WTC11 (cell line): ENCODE results near the gene CGNL1. TPM values are rescaled to one million over a fixed set of nuclear protein-coding genes. Genes with fewer than 3 reads are reported as not detected.

ENCODE experiments used
- ATAC-seq: fragments of 200-7000 bp; cut with Tn5 transposase; 2 replicates; pipeline ENCODE4 v1.10.0; 2021; ENCODE audit warnings: mild to moderate bottlenecking, moderate library complexity
- CTCF ChIA-PET: fragments of 300-600 bp; sonication (Branson Sonifier 250); formaldehyde crosslinking; loops from one replicate; lab custom pipeline; 2021; ENCODE audit warnings: antibody characterized with exemption; lab: Charles Lee
- POLR2A ChIA-PET: fragments of 350-600 bp; sonication (Branson Sonifier 250); formaldehyde crosslinking; loops from one replicate; lab custom pipeline; 2021; ENCODE audit warnings: antibody characterized with exemption; lab: Charles Lee
- DNase-seq: peaks from one replicate; pipeline ENCODE4 v3.0.0; 2021; ENCODE audit warnings: low spot score
- H3K27ac Mint-ChIP-seq: 2 replicates; pipeline ENCODE4 v1.8.0; 2021; ENCODE audit warnings: mixed read lengths
- H3K27me3 Mint-ChIP-seq: 2 replicates; pipeline ENCODE4 v1.8.0; 2021; ENCODE audit warnings: low read depth, mild to moderate bottlenecking, moderate library complexity, mixed read lengths
- H3K36me3 Mint-ChIP-seq: 2 replicates; pipeline ENCODE4 v1.8.0; 2021; ENCODE audit warnings: mixed read lengths
- H3K4me1 Mint-ChIP-seq: 2 replicates; pipeline ENCODE4 v1.8.0; 2022; ENCODE audit warnings: mixed read lengths
- H3K4me3 Mint-ChIP-seq: 2 replicates; pipeline ENCODE4 v1.8.0; 2021; ENCODE audit warnings: mild to moderate bottlenecking, moderate library complexity, mixed read lengths
- H3K9me3 Mint-ChIP-seq: 2 replicates; pipeline ENCODE4 v1.8.0; 2021; ENCODE audit warnings: mixed read lengths
- AFF4 ChIP-seq: sonication (generic); formaldehyde crosslinking; IDR thresholded peaks from 2 replicates; pipeline ENCODE4 v1.8.1; 2023; ENCODE audit warnings: mild to moderate bottlenecking, missing genetic modification reagents, borderline replicate concordance
- CBFB ChIP-seq: sonication (generic); formaldehyde crosslinking; IDR thresholded peaks from 2 replicates; pipeline ENCODE4 v1.8.1; 2022; ENCODE audit warnings: mild to moderate bottlenecking, low read depth, missing genetic modification reagents
- CREM ChIP-seq: sonication (generic); formaldehyde crosslinking; IDR thresholded peaks from 2 replicates; pipeline ENCODE4 v1.8.1; 2022; ENCODE audit warnings: mild to moderate bottlenecking, missing genetic modification reagents, moderate library complexity
- EMX1 ChIP-seq: fragments of 250-450 bp; sonication (Bioruptor Pico); IDR thresholded peaks from 2 replicates; pipeline ENCODE4 v1.8.0; 2021; ENCODE audit warnings: mild to moderate bottlenecking
- ERG ChIP-seq: fragments of 250-450 bp; sonication (Bioruptor Pico); IDR thresholded peaks from 2 replicates; pipeline ENCODE4 v1.8.0; 2021; ENCODE audit warnings: mild to moderate bottlenecking
- FOXP1 ChIP-seq: sonication (generic); formaldehyde crosslinking; IDR thresholded peaks from 2 replicates; pipeline ENCODE4 v1.8.0; 2022; ENCODE audit warnings: missing genetic modification reagents, mild to moderate bottlenecking, moderate library complexity, borderline replicate concordance
- KAT7 ChIP-seq: sonication (generic); formaldehyde crosslinking; IDR thresholded peaks from 2 replicates; pipeline ENCODE4 v1.8.1; 2023; ENCODE audit warnings: missing genetic modification reagents, mild to moderate bottlenecking, borderline replicate concordance
- MYBL2 ChIP-seq: sonication (generic); formaldehyde crosslinking; IDR thresholded peaks from 2 replicates; pipeline ENCODE4 v1.8.1; 2023; ENCODE audit warnings: mild to moderate bottlenecking, moderate library complexity, missing genetic modification reagents
- NFE2L1 ChIP-seq: sonication (generic); formaldehyde crosslinking; IDR thresholded peaks from 2 replicates; pipeline ENCODE4 v1.8.1; 2023; ENCODE audit warnings: missing genetic modification reagents
- SMAD3 ChIP-seq: sonication (generic); formaldehyde crosslinking; IDR thresholded peaks from 2 replicates; pipeline ENCODE4 v1.8.0; 2022; ENCODE audit warnings: missing genetic modification reagents, mild to moderate bottlenecking, borderline replicate concordance
- TEAD1 ChIP-seq: sonication (generic); formaldehyde crosslinking; IDR thresholded peaks from 2 replicates; pipeline ENCODE4 v1.8.0; 2022; ENCODE audit warnings: mild to moderate bottlenecking, missing genetic modification reagents
- ZBTB21 ChIP-seq: sonication (generic); formaldehyde crosslinking; IDR thresholded peaks from 2 replicates; pipeline ENCODE4 v1.8.1; 2023; ENCODE audit warnings: mild to moderate bottlenecking, missing genetic modification reagents, borderline replicate concordance
- ZNF138 ChIP-seq: sonication (generic); formaldehyde crosslinking; conservative IDR thresholded peaks from 2 replicates; pipeline ENCODE4 v1.8.1; 2022; ENCODE audit warnings: mild to moderate bottlenecking, moderate library complexity, missing genetic modification reagents
- ZNF263 ChIP-seq: sonication (generic); formaldehyde crosslinking; IDR thresholded peaks from 2 replicates; pipeline ENCODE4 v1.8.1; 2022; ENCODE audit warnings: low read depth, mild to moderate bottlenecking, moderate library complexity, missing genetic modification reagents
- ZNF317 ChIP-seq: sonication (generic); formaldehyde crosslinking; IDR thresholded peaks from 2 replicates; pipeline ENCODE4 v1.8.1; 2023; ENCODE audit warnings: low read depth, mild to moderate bottlenecking, moderate library complexity, missing genetic modification reagents, borderline replicate concordance
- total RNA-seq: library from RNA; stranded (reverse); gene quantifications from 3 replicates; pipeline ENCODE4 v1.2.3, GENCODE V29; 2021
- TF ChIP-seq, protein P1 (sequence below): fragments of 250-450 bp; sonication (Bioruptor Pico); IDR thresholded peaks from 2 replicates; pipeline ENCODE4 v1.9.0; 2021; ENCODE audit warnings: mild to moderate bottlenecking, borderline replicate concordance
- TF ChIP-seq, protein P2 (sequence below): fragments of 250-450 bp; sonication (Bioruptor Pico); IDR thresholded peaks from 2 replicates; pipeline ENCODE4 v2.1.2; 2022; ENCODE audit warnings: mild to moderate bottlenecking, moderate library complexity
- TF ChIP-seq, protein P3 (sequence below): sonication (generic); formaldehyde crosslinking; IDR thresholded peaks from 2 replicates; pipeline ENCODE4 v1.8.0; 2023; ENCODE audit warnings: missing genetic modification reagents, mild to moderate bottlenecking, borderline replicate concordance
- TF ChIP-seq, protein P4 (sequence below): sonication (generic); formaldehyde crosslinking; IDR thresholded peaks from 2 replicates; pipeline ENCODE4 v1.8.1; 2022; ENCODE audit warnings: low read depth, mild to moderate bottlenecking, moderate library complexity, missing genetic modification reagents, borderline replicate concordance

The CGNL1 gene
- total RNA-seq, 1 experiment from 2014 or later: 57.3 TPM

GRCh38 chr15:57510647-57511046 lies 134.3 kb downstream of the CGNL1 start (continued):
- TF ChIP-seq MYBL2 (CRISPR knock-in tag): no peak
- TF ChIP-seq CBFB (CRISPR knock-in tag): no peak
- no peak for TF ChIP-seq ZBTB21

GRCh38 chr15:57516327-57517029 lies 140.2 kb downstream of the CGNL1 start:
- Mint-ChIP-seq H3K4me1 (no peaks in the 10 kb centered on the region), H3K27ac (peak overlapping the region; percentile 81; the same call in 1 of the 2 replicates), H3K27me3 (no peaks in the 10 kb centered on the region), H3K4me3 (no peak overlapping the region), H3K36me3 (peaks cover 35% of the 10 kb centered on the region), H3K9me3 (no peaks in the 10 kb centered on the region)
- TF ChIP-seq KAT7 (CRISPR knock-in tag) (no peak), ZNF138 (CRISPR knock-in tag) (no peak), NFE2L1 (CRISPR knock-in tag) (no peak), FOXP1 (no peak), ZNF263 (CRISPR knock-in tag) (no peak), CREM (CRISPR knock-in tag) (no peak), TEAD1 (CRISPR knock-in tag) (no peak), EMX1 (CRISPR knock-in tag) (no peak), AFF4 (CRISPR knock-in tag) (no peak), MYBL2 (CRISPR knock-in tag) (no peak), ERG (CRISPR knock-in tag) (no peak), SMAD3 (CRISPR knock-in tag) (no peak), ZNF317 (no peak)
- TF ChIP-seq, protein P1, sequence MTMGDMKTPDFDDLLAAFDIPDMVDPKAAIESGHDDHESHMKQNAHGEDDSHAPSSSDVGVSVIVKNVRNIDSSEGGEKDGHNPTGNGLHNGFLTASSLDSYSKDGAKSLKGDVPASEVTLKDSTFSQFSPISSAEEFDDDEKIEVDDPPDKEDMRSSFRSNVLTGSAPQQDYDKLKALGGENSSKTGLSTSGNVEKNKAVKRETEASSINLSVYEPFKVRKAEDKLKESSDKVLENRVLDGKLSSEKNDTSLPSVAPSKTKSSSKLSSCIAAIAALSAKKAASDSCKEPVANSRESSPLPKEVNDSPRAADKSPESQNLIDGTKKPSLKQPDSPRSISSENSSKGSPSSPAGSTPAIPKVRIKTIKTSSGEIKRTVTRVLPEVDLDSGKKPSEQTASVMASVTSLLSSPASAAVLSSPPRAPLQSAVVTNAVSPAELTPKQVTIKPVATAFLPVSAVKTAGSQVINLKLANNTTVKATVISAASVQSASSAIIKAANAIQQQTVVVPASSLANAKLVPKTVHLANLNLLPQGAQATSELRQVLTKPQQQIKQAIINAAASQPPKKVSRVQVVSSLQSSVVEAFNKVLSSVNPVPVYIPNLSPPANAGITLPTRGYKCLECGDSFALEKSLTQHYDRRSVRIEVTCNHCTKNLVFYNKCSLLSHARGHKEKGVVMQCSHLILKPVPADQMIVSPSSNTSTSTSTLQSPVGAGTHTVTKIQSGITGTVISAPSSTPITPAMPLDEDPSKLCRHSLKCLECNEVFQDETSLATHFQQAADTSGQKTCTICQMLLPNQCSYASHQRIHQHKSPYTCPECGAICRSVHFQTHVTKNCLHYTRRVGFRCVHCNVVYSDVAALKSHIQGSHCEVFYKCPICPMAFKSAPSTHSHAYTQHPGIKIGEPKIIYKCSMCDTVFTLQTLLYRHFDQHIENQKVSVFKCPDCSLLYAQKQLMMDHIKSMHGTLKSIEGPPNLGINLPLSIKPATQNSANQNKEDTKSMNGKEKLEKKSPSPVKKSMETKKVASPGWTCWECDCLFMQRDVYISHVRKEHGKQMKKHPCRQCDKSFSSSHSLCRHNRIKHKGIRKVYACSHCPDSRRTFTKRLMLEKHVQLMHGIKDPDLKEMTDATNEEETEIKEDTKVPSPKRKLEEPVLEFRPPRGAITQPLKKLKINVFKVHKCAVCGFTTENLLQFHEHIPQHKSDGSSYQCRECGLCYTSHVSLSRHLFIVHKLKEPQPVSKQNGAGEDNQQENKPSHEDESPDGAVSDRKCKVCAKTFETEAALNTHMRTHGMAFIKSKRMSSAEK (CRISPR knock-in tag): no peak
- TF ChIP-seq, protein P2, sequence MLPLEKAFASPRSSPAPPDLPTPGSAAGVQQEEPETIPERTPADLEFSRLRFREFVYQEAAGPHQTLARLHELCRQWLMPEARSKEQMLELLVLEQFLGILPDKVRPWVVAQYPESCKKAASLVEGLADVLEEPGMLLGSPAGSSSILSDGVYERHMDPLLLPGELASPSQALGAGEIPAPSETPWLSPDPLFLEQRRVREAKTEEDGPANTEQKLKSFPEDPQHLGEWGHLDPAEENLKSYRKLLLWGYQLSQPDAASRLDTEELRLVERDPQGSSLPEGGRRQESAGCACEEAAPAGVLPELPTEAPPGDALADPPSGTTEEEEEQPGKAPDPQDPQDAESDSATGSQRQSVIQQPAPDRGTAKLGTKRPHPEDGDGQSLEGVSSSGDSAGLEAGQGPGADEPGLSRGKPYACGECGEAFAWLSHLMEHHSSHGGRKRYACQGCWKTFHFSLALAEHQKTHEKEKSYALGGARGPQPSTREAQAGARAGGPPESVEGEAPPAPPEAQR (CRISPR knock-in tag): no peak
- TF ChIP-seq, protein P3, sequence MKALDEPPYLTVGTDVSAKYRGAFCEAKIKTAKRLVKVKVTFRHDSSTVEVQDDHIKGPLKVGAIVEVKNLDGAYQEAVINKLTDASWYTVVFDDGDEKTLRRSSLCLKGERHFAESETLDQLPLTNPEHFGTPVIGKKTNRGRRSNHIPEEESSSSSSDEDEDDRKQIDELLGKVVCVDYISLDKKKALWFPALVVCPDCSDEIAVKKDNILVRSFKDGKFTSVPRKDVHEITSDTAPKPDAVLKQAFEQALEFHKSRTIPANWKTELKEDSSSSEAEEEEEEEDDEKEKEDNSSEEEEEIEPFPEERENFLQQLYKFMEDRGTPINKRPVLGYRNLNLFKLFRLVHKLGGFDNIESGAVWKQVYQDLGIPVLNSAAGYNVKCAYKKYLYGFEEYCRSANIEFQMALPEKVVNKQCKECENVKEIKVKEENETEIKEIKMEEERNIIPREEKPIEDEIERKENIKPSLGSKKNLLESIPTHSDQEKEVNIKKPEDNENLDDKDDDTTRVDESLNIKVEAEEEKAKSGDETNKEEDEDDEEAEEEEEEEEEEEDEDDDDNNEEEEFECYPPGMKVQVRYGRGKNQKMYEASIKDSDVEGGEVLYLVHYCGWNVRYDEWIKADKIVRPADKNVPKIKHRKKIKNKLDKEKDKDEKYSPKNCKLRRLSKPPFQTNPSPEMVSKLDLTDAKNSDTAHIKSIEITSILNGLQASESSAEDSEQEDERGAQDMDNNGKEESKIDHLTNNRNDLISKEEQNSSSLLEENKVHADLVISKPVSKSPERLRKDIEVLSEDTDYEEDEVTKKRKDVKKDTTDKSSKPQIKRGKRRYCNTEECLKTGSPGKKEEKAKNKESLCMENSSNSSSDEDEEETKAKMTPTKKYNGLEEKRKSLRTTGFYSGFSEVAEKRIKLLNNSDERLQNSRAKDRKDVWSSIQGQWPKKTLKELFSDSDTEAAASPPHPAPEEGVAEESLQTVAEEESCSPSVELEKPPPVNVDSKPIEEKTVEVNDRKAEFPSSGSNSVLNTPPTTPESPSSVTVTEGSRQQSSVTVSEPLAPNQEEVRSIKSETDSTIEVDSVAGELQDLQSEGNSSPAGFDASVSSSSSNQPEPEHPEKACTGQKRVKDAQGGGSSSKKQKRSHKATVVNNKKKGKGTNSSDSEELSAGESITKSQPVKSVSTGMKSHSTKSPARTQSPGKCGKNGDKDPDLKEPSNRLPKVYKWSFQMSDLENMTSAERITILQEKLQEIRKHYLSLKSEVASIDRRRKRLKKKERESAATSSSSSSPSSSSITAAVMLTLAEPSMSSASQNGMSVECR (CRISPR knock-in tag): no peak
- TF ChIP-seq, protein P4, sequence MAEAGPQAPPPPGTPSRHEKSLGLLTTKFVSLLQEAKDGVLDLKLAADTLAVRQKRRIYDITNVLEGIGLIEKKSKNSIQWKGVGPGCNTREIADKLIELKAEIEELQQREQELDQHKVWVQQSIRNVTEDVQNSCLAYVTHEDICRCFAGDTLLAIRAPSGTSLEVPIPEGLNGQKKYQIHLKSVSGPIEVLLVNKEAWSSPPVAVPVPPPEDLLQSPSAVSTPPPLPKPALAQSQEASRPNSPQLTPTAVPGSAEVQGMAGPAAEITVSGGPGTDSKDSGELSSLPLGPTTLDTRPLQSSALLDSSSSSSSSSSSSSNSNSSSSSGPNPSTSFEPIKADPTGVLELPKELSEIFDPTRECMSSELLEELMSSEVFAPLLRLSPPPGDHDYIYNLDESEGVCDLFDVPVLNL (CRISPR knock-in tag): no peak
- ATAC-seq (no peak), DNase-seq (no peak)
- ChIA-PET POLR2A (no interaction called here), CTCF (interaction anchor here (1.2 kb wide), 1 partner anchor 13 kb away, joined by 3 read pairs; no protein-coding TSS in a partner anchor)
